ENCODE measurements around the gene PRSS58.
A peak's percentile ranks its signal among the peaks of the same experiment; 100 is the strongest.

The PRSS58 gene, protein sequence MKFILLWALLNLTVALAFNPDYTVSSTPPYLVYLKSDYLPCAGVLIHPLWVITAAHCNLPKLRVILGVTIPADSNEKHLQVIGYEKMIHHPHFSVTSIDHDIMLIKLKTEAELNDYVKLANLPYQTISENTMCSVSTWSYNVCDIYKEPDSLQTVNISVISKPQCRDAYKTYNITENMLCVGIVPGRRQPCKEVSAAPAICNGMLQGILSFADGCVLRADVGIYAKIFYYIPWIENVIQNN

DNA sequence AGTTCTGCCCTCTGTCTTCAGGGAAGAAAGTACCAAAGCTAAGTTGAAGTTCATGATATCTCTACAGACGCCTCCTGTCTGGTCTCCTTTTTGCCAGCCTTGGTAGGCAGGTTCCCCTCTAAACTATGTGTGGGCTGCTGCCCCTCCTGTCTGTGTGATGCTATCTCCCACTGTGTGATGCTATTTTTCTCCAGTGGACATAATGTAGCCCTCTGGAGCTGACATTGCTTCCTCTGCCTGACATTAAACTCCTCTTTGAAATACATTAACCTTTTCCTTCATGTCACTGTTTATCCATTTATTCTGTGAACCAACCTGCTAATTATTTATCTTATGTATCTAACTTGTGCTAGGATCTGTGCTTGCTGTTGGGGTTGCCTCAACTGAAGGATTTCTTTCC, at the start of gene PRSS58:
Gene PRSS58, minus strand, starts transcription at position 101 of the 400 bp plus-strand sequence. CDS start 351 bp downstream, outside the sequence.
- Histone ChIP-seq H3K27me3 (ENCODE audit: insufficient read depth, low read length, poor library complexity) (peaks cover 3% of the 10 kb centered on the region), H3K4me1 (ENCODE audit: insufficient read depth, low read length) (no peaks in the 10 kb centered on the region), H3K9me3 (ENCODE audit: insufficient read depth, low read length, severe bottlenecking) (no peaks in the 10 kb centered on the region), H3K9ac (ENCODE audit: low read depth, low read length) (no peak within 1 kb of the TSS), H3K36me3 (ENCODE audit: insufficient read depth, low read length) (no peaks in the 10 kb centered on the region), H2AFZ (ENCODE audit: low read depth, low read length) (no peak within 1 kb of the TSS), H3K4me2 (ENCODE audit: insufficient read depth, low read length) (no peak within 1 kb of the TSS), H3K27ac (ENCODE audit: low read length) (no peak within 1 kb of the TSS), H3K4me3 (ENCODE audit: low read depth in 1 of 2, low read length in 2 of 2) (no peak within 1 kb of the TSS), H3K79me2 (ENCODE audit: insufficient read depth, low read length) (no peaks in the 10 kb centered on the region), H4K20me1 (ENCODE audit: insufficient read depth, low read length) (no peaks in the 10 kb centered on the region)
- ATAC-seq (ENCODE audit: insufficient read depth, low read depth) = no peak
- TF ChIP-seq EZH2 (IDR thresholded peaks at IDR 0.05; ENCODE audit: borderline replicate concordance, low read depth, low read length, severe bottlenecking) = no peak
- TF ChIP-seq, protein P1, sequence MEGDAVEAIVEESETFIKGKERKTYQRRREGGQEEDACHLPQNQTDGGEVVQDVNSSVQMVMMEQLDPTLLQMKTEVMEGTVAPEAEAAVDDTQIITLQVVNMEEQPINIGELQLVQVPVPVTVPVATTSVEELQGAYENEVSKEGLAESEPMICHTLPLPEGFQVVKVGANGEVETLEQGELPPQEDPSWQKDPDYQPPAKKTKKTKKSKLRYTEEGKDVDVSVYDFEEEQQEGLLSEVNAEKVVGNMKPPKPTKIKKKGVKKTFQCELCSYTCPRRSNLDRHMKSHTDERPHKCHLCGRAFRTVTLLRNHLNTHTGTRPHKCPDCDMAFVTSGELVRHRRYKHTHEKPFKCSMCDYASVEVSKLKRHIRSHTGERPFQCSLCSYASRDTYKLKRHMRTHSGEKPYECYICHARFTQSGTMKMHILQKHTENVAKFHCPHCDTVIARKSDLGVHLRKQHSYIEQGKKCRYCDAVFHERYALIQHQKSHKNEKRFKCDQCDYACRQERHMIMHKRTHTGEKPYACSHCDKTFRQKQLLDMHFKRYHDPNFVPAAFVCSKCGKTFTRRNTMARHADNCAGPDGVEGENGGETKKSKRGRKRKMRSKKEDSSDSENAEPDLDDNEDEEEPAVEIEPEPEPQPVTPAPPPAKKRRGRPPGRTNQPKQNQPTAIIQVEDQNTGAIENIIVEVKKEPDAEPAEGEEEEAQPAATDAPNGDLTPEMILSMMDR (IDR thresholded peaks at IDR 0.05; ENCODE audit: borderline replicate concordance, extremely low read depth, low read length, poor library complexity, severe bottlenecking) = no peak
- no peak for DNase-seq

DNA sequence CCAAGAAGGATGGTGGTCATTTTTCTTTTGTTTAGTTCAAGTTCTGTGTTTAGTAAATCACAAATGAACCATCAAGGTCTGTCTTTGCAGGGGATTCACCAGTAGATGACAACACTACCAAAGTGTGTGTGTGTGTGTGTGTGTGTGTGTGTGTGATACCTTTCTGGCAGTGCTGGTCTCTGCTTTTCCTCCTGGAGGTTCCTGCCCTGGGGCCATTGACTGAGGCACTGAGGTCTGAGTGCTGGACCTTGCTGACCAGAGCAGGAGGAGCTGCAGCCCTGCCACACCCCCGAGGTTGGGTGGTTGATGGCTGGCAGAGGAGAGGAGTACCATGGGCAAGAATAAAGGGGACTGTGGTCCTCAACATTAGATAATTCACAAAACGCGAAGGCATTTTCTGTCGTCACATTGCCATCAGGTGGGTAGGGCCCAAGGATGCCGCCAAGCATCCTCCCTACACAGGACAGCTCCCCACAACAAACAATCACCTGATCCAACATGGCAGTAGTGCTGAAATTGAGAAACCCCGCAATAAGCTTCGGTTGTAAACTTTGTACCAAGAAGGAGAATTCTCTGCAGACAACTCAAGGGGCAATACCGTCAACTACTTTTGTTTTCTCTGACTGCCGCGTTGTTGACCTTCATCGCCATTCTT, 49.5 kb upstream of the PRSS58 start:
- Histone ChIP-seq H3K9ac (ENCODE audit: low read depth, low read length) (no peak overlapping the region), H3K79me2 (ENCODE audit: insufficient read depth, low read length) (no peaks in the 10 kb centered on the region), H2AFZ (ENCODE audit: low read depth, low read length) (no peak overlapping the region), H3K4me1 (ENCODE audit: insufficient read depth, low read length) (peaks cover 35% of the 10 kb centered on the region), H3K36me3 (ENCODE audit: insufficient read depth, low read length) (no peaks in the 10 kb centered on the region), H3K4me2 (ENCODE audit: insufficient read depth, low read length) (no peak overlapping the region), H3K9me3 (ENCODE audit: insufficient read depth, low read length, severe bottlenecking) (no peaks in the 10 kb centered on the region), H3K27ac (ENCODE audit: low read length) (no peak overlapping the region), H3K4me3 (ENCODE audit: low read depth in 1 of 2, low read length in 2 of 2) (no peak overlapping the region), H3K27me3 (ENCODE audit: insufficient read depth, low read length, poor library complexity) (no peaks in the 10 kb centered on the region), H4K20me1 (ENCODE audit: insufficient read depth, low read length) (no peaks in the 10 kb centered on the region)
- no peak for TF ChIP-seq EZH2 (IDR thresholded peaks at IDR 0.05; ENCODE audit: borderline replicate concordance, low read depth, low read length, severe bottlenecking)
- TF ChIP-seq, protein P1 (IDR thresholded peaks at IDR 0.05; ENCODE audit: borderline replicate concordance, extremely low read depth, low read length, poor library complexity, severe bottlenecking) = no peak
- DNase-seq = no peak
- no peak for ATAC-seq (ENCODE audit: insufficient read depth, low read depth)

DNA sequence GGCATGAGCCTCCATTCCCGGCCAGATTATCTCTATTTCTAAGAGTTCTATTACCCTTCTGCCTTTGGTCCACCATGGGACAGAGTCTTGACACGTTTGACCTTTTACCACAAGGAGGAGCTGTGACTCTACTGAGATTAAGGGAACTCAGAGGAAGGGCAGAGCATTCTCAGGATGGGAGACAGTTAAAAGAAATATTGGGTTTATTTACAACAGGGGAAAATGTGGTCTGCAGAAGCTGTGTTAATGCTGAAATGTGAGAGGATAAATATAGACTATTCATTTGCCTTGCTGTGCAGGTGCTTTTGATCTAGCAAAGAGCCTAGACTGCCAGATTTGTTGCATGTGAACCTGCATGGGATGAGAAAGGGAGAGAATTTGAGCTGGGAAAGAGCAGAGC, 45.8 kb upstream of the PRSS58 start:
- Histone ChIP-seq H3K27me3 (ENCODE audit: insufficient read depth, low read length, poor library complexity) (no peaks in the 10 kb centered on the region), H3K4me3 (ENCODE audit: low read depth in 1 of 2, low read length in 2 of 2) (no peak overlapping the region), H3K9me3 (ENCODE audit: insufficient read depth, low read length, severe bottlenecking) (no peaks in the 10 kb centered on the region), H2AFZ (ENCODE audit: low read depth, low read length) (0 out of 2 replicates have a peak overlapping the region, but pooled peaks have one; percentile 6), H3K9ac (ENCODE audit: low read depth, low read length) (no peak overlapping the region), H3K4me1 (ENCODE audit: insufficient read depth, low read length) (peaks cover 50% of the 10 kb centered on the region), H3K4me2 (ENCODE audit: insufficient read depth, low read length) (no peak overlapping the region), H4K20me1 (ENCODE audit: insufficient read depth, low read length) (no peaks in the 10 kb centered on the region), H3K36me3 (ENCODE audit: insufficient read depth, low read length) (no peaks in the 10 kb centered on the region), H3K27ac (ENCODE audit: low read length) (peak overlapping the region; percentile 45), H3K79me2 (ENCODE audit: insufficient read depth, low read length) (no peaks in the 10 kb centered on the region)
- DNase-seq (peak; percentile 65), ATAC-seq (ENCODE audit: insufficient read depth, low read depth) (peak; percentile 66)
- TF ChIP-seq, protein P1 (IDR thresholded peaks at IDR 0.05; ENCODE audit: borderline replicate concordance, extremely low read depth, low read length, poor library complexity, severe bottlenecking) = peak; percentile 84
- TF ChIP-seq EZH2 (IDR thresholded peaks at IDR 0.05; ENCODE audit: borderline replicate concordance, low read depth, low read length, severe bottlenecking) = no peak

All from DND-41 (cell line).